ENCODE results near the gene TRAK2. TPM values are rescaled to one million over a fixed set of nuclear protein-coding genes. Genes with fewer than 3 reads are reported as not detected.

Gene TRAK2
- total and polyA plus RNA-seq, 2 experiments from 2014 or later = 6.7 to 17.0 TPM

DNA sequence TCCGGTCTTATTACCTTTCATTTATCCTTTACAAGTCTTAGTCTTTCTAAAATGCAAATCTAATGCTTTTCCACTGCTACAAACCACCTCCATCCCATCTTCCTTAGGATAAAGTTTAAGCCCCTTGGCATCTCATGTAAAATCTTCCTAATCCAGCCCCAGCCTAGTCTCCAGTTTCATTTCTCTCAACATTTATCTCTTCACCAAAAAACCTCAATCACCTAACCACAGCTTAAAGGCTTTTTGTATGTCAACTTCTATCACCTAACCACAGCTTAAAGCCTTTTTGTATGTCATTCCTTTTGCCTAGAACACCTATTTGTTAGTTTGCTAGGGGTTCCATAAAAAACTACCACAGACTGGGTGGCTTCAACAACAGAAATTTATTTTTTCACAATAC, 4.2 kb downstream of the TRAK2 start:
- Histone ChIP-seq H3K27ac (ENCODE audit: low read depth) (no peak overlapping the region), H2AFZ (no peak overlapping the region), H3F3A (replicated peaks; ENCODE audit: low read depth) (no peaks in the 10 kb centered on the region), H3K4me3 (no peak overlapping the region), H4K20me1 (replicated peaks; ENCODE audit: insufficient read depth) (peaks cover 3% of the 10 kb centered on the region), H3K4me2 (no peak overlapping the region), H3K79me2 (replicated peaks; ENCODE audit: insufficient read depth) (peaks cover 17% of the 10 kb centered on the region), H3K4me1 (ENCODE audit: insufficient read depth) (0 out of 2 replicates have a peak, but pooled peaks cover 5% of the 10 kb centered on the region), H3K9me2 (ENCODE audit: insufficient read depth) (no peaks in the 10 kb centered on the region), H3K27me3 (ENCODE audit: insufficient read depth) (no peaks in the 10 kb centered on the region), H3K36me3 (ENCODE audit: insufficient read depth) (no peaks in the 10 kb centered on the region)
- no peaks in the 10 kb centered on the region for H3K27me3 Mint-ChIP-seq (ENCODE audit: insufficient read depth, low read depth, poor library complexity)
- no peak overlapping the region for H3K4me3 Mint-ChIP-seq
- no peak for TF ChIP-seq NANOG (IDR thresholded peaks at IDR 0.05; ENCODE audit: borderline replicate concordance)
- TF ChIP-seq, protein P1, sequence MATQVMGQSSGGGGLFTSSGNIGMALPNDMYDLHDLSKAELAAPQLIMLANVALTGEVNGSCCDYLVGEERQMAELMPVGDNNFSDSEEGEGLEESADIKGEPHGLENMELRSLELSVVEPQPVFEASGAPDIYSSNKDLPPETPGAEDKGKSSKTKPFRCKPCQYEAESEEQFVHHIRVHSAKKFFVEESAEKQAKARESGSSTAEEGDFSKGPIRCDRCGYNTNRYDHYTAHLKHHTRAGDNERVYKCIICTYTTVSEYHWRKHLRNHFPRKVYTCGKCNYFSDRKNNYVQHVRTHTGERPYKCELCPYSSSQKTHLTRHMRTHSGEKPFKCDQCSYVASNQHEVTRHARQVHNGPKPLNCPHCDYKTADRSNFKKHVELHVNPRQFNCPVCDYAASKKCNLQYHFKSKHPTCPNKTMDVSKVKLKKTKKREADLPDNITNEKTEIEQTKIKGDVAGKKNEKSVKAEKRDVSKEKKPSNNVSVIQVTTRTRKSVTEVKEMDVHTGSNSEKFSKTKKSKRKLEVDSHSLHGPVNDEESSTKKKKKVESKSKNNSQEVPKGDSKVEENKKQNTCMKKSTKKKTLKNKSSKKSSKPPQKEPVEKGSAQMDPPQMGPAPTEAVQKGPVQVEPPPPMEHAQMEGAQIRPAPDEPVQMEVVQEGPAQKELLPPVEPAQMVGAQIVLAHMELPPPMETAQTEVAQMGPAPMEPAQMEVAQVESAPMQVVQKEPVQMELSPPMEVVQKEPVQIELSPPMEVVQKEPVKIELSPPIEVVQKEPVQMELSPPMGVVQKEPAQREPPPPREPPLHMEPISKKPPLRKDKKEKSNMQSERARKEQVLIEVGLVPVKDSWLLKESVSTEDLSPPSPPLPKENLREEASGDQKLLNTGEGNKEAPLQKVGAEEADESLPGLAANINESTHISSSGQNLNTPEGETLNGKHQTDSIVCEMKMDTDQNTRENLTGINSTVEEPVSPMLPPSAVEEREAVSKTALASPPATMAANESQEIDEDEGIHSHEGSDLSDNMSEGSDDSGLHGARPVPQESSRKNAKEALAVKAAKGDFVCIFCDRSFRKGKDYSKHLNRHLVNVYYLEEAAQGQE (IDR thresholded peaks at IDR 0.05; ENCODE audit: unreplicated experiment) = no peak
- no peak for TF ChIP-seq EZH2phosphoT487 (IDR thresholded peaks at IDR 0.05; ENCODE audit: unreplicated experiment)
- no peak for TF ChIP-seq ZNF114 (CRISPR knock-in tag; IDR thresholded peaks at IDR 0.05)
- TF ChIP-seq CTCF (conservative IDR thresholded peaks at IDR 0.05; ENCODE audit: low read depth in 2 of 2) = no peak
- DNase-seq (ENCODE audit: low spot score) (no peak), ATAC-seq (no peak)
- H3K27ac Mint-ChIP-seq = no peak overlapping the region
- peaks cover 3% of the 10 kb centered on the region; the same call in 1 of the 3 replicates for H3K36me3 Mint-ChIP-seq (ENCODE audit: low read depth)
- no peaks in the 10 kb centered on the region for H3K9me3 Mint-ChIP-seq
- peaks cover 3% of the 10 kb centered on the region; the same call in 2 of the 3 replicates for H3K4me1 Mint-ChIP-seq

GRCh38 chr2:201444746-201445465, 6.4 kb downstream of the TRAK2 start:
- H3K27ac ChIP-seq (ENCODE audit: low read depth) = no peak overlapping the region
- H3K4me3 ChIP-seq = no peak overlapping the region
- H3K9me3 Mint-ChIP-seq = no peaks in the 10 kb centered on the region
- no peaks in the 10 kb centered on the region for H3F3A ChIP-seq (replicated peaks; ENCODE audit: low read depth)
- DNase-seq (ENCODE audit: low spot score) = no peak
- peaks cover 3% of the 10 kb centered on the region for H4K20me1 ChIP-seq (replicated peaks; ENCODE audit: insufficient read depth)
- peaks cover 6% of the 10 kb centered on the region for H3K4me1 Mint-ChIP-seq
- peaks cover 12% of the 10 kb centered on the region for H3K79me2 ChIP-seq (replicated peaks; ENCODE audit: insufficient read depth)
- no peak overlapping the region for H3K27ac Mint-ChIP-seq
- H3K4me2 ChIP-seq = no peak overlapping the region
- TF ChIP-seq POLR2AphosphoS5 (IDR thresholded peaks at IDR 0.05; ENCODE audit: low read depth) (no peak), ZNF331 (CRISPR knock-in tag; IDR thresholded peaks at IDR 0.05; ENCODE audit: low read depth) (no peak), STAT1 (IDR thresholded peaks at IDR 0.05; ENCODE audit: unreplicated experiment) (no peak), EZH2phosphoT487 (IDR thresholded peaks at IDR 0.05; ENCODE audit: unreplicated experiment) (no peak), NANOG (IDR thresholded peaks at IDR 0.05; ENCODE audit: borderline replicate concordance) (no peak), EZH2 (IDR thresholded peaks at IDR 0.05; ENCODE audit: low read depth, unreplicated experiment) (no peak), ZNF114 (CRISPR knock-in tag; IDR thresholded peaks at IDR 0.05) (no peak), CTCF (conservative IDR thresholded peaks at IDR 0.05; ENCODE audit: low read depth in 2 of 2) (no peak), CREB1 (CRISPR knock-in tag; IDR thresholded peaks at IDR 0.05; ENCODE audit: low read depth) (no peak)
- TF ChIP-seq, protein P2, sequence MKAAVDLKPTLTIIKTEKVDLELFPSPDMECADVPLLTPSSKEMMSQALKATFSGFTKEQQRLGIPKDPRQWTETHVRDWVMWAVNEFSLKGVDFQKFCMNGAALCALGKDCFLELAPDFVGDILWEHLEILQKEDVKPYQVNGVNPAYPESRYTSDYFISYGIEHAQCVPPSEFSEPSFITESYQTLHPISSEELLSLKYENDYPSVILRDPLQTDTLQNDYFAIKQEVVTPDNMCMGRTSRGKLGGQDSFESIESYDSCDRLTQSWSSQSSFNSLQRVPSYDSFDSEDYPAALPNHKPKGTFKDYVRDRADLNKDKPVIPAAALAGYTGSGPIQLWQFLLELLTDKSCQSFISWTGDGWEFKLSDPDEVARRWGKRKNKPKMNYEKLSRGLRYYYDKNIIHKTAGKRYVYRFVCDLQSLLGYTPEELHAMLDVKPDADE (IDR thresholded peaks at IDR 0.05) = no peak
- H3K4me3 Mint-ChIP-seq = no peak overlapping the region
- no peak for ATAC-seq
- no peaks in the 10 kb centered on the region for H3K27me3 Mint-ChIP-seq (ENCODE audit: insufficient read depth, low read depth, poor library complexity)
- H3K4me1 ChIP-seq (ENCODE audit: insufficient read depth) = no peaks in the 10 kb centered on the region
- no peak overlapping the region for H2AFZ ChIP-seq
- H3K36me3 ChIP-seq (ENCODE audit: insufficient read depth) = no peaks in the 10 kb centered on the region
- no peaks in the 10 kb centered on the region for H3K27me3 ChIP-seq (ENCODE audit: insufficient read depth)
- H3K9me2 ChIP-seq (ENCODE audit: insufficient read depth) = no peaks in the 10 kb centered on the region
- peaks cover 3% of the 10 kb centered on the region; the same call in 2 of the 3 replicates for H3K36me3 Mint-ChIP-seq (ENCODE audit: low read depth)

Data from GM23338 (cell line).